Neural crest cell (in vitro differentiated cells): ENCODE results near the gene FKBP5. TPM values are rescaled to one million over a fixed set of nuclear protein-coding genes. Genes with fewer than 3 reads are reported as not detected.

ENCODE experiments used
- DNase-seq: peaks from one replicate; pipeline ENCODE4 v3.0.0; 2021; ENCODE audit warnings: low read depth, mixed read lengths, low spot score
- H3K27ac Mint-ChIP-seq: one replicate; pipeline ENCODE4 v1.8.0; 2021; ENCODE audit warnings: mild to moderate bottlenecking, mixed read lengths; ENCODE audit not compliant: unreplicated experiment
- H3K27me3 Mint-ChIP-seq: 2 replicates; pipeline ENCODE4 v1.8.0; 2021; ENCODE audit warnings: low read depth, mild to moderate bottlenecking, mixed read lengths
- H3K36me3 Mint-ChIP-seq: 2 replicates; pipeline ENCODE4 v1.8.0; 2021; ENCODE audit warnings: low read depth, mild to moderate bottlenecking, mixed read lengths
- H3K4me1 Mint-ChIP-seq: 2 replicates; pipeline ENCODE4 v1.8.0; 2021; ENCODE audit warnings: mixed read lengths
- H3K4me3 Mint-ChIP-seq: one replicate; pipeline ENCODE4 v1.8.0; 2021; ENCODE audit warnings: mild to moderate bottlenecking, mixed read lengths
- H3K9me3 Mint-ChIP-seq: 2 replicates; pipeline ENCODE4 v1.8.0; 2021; ENCODE audit warnings: mixed read lengths
- total RNA-seq: library from RNA; stranded (reverse); gene quantifications from 2 replicates; pipeline ENCODE4 v1.2.1, GENCODE V29; 2021
- TF ChIP-seq, protein P1 (sequence below): fragments of 200-600 bp; sonication (generic); conservative IDR thresholded peaks from 2 replicates; pipeline ENCODE4 v1.5.0; 2021; ENCODE audit warnings: antibody characterized with exemption, mild to moderate bottlenecking

Gene FKBP5
- total RNA-seq, 1 donor from 2014 or later: 39.6 TPM

DNA sequence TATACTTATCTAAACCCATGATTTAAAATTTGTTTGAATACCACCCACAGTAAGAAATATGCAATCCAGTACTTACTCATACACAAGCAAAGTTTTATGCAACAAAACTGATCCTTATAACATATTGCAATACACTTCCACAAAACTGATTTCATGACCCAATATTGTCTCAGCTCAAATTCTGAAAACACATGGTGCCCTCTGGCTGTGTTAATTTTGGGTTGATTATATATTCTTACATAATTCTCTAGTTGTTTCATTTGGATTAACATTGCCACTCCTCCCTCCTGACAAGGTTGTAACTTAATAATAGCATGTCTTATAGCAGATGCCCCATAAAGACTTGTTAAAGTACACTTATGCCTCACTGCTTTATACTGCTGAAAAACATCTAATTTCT is 103.1 kb downstream of the FKBP5 start:
- Mint-ChIP-seq H3K36me3 (no peaks in the 10 kb centered on the region), H3K9me3 (no peaks in the 10 kb centered on the region), H3K27me3 (no peaks in the 10 kb centered on the region), H3K27ac (no peak overlapping the region), H3K4me3 (no peak overlapping the region), H3K4me1 (no peaks in the 10 kb centered on the region)
- DNase-seq: no peak
- TF ChIP-seq, protein P1, sequence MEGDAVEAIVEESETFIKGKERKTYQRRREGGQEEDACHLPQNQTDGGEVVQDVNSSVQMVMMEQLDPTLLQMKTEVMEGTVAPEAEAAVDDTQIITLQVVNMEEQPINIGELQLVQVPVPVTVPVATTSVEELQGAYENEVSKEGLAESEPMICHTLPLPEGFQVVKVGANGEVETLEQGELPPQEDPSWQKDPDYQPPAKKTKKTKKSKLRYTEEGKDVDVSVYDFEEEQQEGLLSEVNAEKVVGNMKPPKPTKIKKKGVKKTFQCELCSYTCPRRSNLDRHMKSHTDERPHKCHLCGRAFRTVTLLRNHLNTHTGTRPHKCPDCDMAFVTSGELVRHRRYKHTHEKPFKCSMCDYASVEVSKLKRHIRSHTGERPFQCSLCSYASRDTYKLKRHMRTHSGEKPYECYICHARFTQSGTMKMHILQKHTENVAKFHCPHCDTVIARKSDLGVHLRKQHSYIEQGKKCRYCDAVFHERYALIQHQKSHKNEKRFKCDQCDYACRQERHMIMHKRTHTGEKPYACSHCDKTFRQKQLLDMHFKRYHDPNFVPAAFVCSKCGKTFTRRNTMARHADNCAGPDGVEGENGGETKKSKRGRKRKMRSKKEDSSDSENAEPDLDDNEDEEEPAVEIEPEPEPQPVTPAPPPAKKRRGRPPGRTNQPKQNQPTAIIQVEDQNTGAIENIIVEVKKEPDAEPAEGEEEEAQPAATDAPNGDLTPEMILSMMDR: no peak

GRCh38 chr6:35583893-35584688 is 104.6 kb downstream of the FKBP5 start:
- no peak overlapping the region for H3K4me3 Mint-ChIP-seq
- TF ChIP-seq, protein P1: peak; percentile 90
- DNase-seq: peak; percentile 62
- H3K4me1 Mint-ChIP-seq: no peaks in the 10 kb centered on the region
- no peaks in the 10 kb centered on the region for H3K36me3 Mint-ChIP-seq
- no peaks in the 10 kb centered on the region for H3K9me3 Mint-ChIP-seq
- H3K27ac Mint-ChIP-seq: no peak overlapping the region
- H3K27me3 Mint-ChIP-seq: no peaks in the 10 kb centered on the region

GRCh38 chr6:35582315-35582714 is 106.4 kb downstream of the FKBP5 start:
- TF ChIP-seq, protein P1: no peak
- Mint-ChIP-seq H3K4me3 (no peak overlapping the region), H3K9me3 (no peaks in the 10 kb centered on the region), H3K27me3 (no peaks in the 10 kb centered on the region), H3K27ac (no peak overlapping the region), H3K36me3 (no peaks in the 10 kb centered on the region), H3K4me1 (no peaks in the 10 kb centered on the region)
- DNase-seq: no peak

- DNase-seq: no peak
- Mint-ChIP-seq H3K4me1 (no peaks in the 10 kb centered on the region), H3K27ac (no peak overlapping the region), H3K4me3 (no peak overlapping the region), H3K27me3 (no peaks in the 10 kb centered on the region), H3K36me3 (no peaks in the 10 kb centered on the region), H3K9me3 (no peaks in the 10 kb centered on the region)
- TF ChIP-seq, protein P1: no peak
These were observed 107.1 kb downstream of the FKBP5 start for GRCh38 chr6:35581633-35582032.

GRCh38 chr6:35580836-35581235 is 107.9 kb downstream of the FKBP5 start:
- H3K9me3 Mint-ChIP-seq: no peaks in the 10 kb centered on the region
- no peaks in the 10 kb centered on the region for H3K27me3 Mint-ChIP-seq
- DNase-seq: no peak
- no peak overlapping the region for H3K27ac Mint-ChIP-seq
- no peaks in the 10 kb centered on the region for H3K4me1 Mint-ChIP-seq
- no peaks in the 10 kb centered on the region for H3K36me3 Mint-ChIP-seq
- TF ChIP-seq, protein P1: no peak
- no peak overlapping the region for H3K4me3 Mint-ChIP-seq
